Measurements from ENCODE around the gene GRHL3.

Gene GRHL3

GRCh38 chr1:24385160-24385940 lies 66.2 kb downstream of the GRHL3 start:
- peaks cover 5% of the 10 kb centered on the region; the same call in 1 of the 2 replicates for H3K4me1 ChIP-seq
- peak in 1 of 2 experiments; percentile 55 for DNase-seq (ENCODE audit: low spot score in 2 of 2)
- no peaks in the 10 kb centered on the region for H3K9me3 ChIP-seq
- H3K4me3 ChIP-seq = no peak overlapping the region
- peaks cover 4% of the 10 kb centered on the region; the same call in 1 of the 2 replicates for H3K36me3 ChIP-seq (replicated peaks)
- in situ Hi-C loops (cut with MboI; ENCODE audit: low sequenced_read_pairs) = no loop called here
- no peaks in the 10 kb centered on the region for H3K27me3 ChIP-seq (ENCODE audit: low read depth)

GRCh38 chr1:24386241-24386640 lies 67.1 kb downstream of the GRHL3 start:
- in situ Hi-C loops (cut with MboI; ENCODE audit: low sequenced_read_pairs) = no loop called here

GRCh38 chr1:24386931-24387330 lies 67.8 kb downstream of the GRHL3 start:
- H3K4me3 ChIP-seq = no peak overlapping the region
- in situ Hi-C loops (cut with MboI; ENCODE audit: low sequenced_read_pairs) = no loop called here
- H3K9me3 ChIP-seq = no peaks in the 10 kb centered on the region

More at GRCh38 chr1:24386241-24386640, 67.1 kb downstream of the GRHL3 start:
- peaks cover 5% of the 10 kb centered on the region; the same call in 1 of the 2 replicates for H3K4me1 ChIP-seq
- H3K9me3 ChIP-seq = no peaks in the 10 kb centered on the region
- no peak overlapping the region for H3K4me3 ChIP-seq
- no peaks in the 10 kb centered on the region for H3K27me3 ChIP-seq (ENCODE audit: low read depth)
- H3K36me3 ChIP-seq (replicated peaks) = peaks cover 6% of the 10 kb centered on the region; the same call in 1 of the 2 replicates
- no peak for DNase-seq (ENCODE audit: low spot score in 2 of 2)

GRCh38 chr1:24387636-24388175 lies 68.5 kb downstream of the GRHL3 start:
- in situ Hi-C loops (cut with MboI; ENCODE audit: low sequenced_read_pairs) = no loop called here
- no peak for DNase-seq (ENCODE audit: low spot score in 2 of 2)
- Histone ChIP-seq H3K4me3 (no peak overlapping the region), H3K9me3 (no peaks in the 10 kb centered on the region), H3K4me1 (peaks cover 5% of the 10 kb centered on the region; the same call in 1 of the 2 replicates), H3K36me3 (replicated peaks) (0 out of 2 replicates have a peak, but pooled peaks cover 6% of the 10 kb centered on the region), H3K27me3 (ENCODE audit: low read depth) (no peaks in the 10 kb centered on the region)

More at GRCh38 chr1:24386931-24387330, 67.8 kb downstream of the GRHL3 start:
- Histone ChIP-seq H3K36me3 (replicated peaks) (peaks cover 6% of the 10 kb centered on the region; the same call in 1 of the 2 replicates), H3K27me3 (ENCODE audit: low read depth) (no peaks in the 10 kb centered on the region), H3K4me1 (peaks cover 5% of the 10 kb centered on the region; the same call in 1 of the 2 replicates)
- DNase-seq (ENCODE audit: low spot score in 2 of 2) = no peak

GRCh38 chr1:24388331-24388885 lies 69.3 kb downstream of the GRHL3 start:
- DNase-seq (ENCODE audit: low spot score in 2 of 2) = no peak
- H3K9me3 ChIP-seq = no peaks in the 10 kb centered on the region
- in situ Hi-C loops (cut with MboI; ENCODE audit: low sequenced_read_pairs) = no loop called here
- H3K36me3 ChIP-seq (replicated peaks) = 0 out of 2 replicates have a peak, but pooled peaks cover 6% of the 10 kb centered on the region
- no peaks in the 10 kb centered on the region for H3K27me3 ChIP-seq (ENCODE audit: low read depth)
- H3K4me1 ChIP-seq = peaks cover 10% of the 10 kb centered on the region; the same call in 1 of the 2 replicates
- H3K4me3 ChIP-seq = no peak overlapping the region

- H3K4me3 ChIP-seq = no peak overlapping the region
- 0 out of 2 replicates have a peak, but pooled peaks cover 6% of the 10 kb centered on the region for H3K36me3 ChIP-seq (replicated peaks)
- H3K4me1 ChIP-seq = peaks cover 10% of the 10 kb centered on the region; the same call in 1 of the 2 replicates
- H3K27me3 ChIP-seq (ENCODE audit: low read depth) = no peaks in the 10 kb centered on the region
- no peaks in the 10 kb centered on the region for H3K9me3 ChIP-seq
- DNase-seq (ENCODE audit: low spot score in 2 of 2) = no peak
- in situ Hi-C loops (cut with MboI; ENCODE audit: low sequenced_read_pairs) = no loop called here
Observed at GRCh38 chr1:24389231-24389678, 70.1 kb downstream of the GRHL3 start.

GRCh38 chr1:24390924-24391782 lies 72.0 kb downstream of the GRHL3 start:
- Histone ChIP-seq H3K9me3 (no peaks in the 10 kb centered on the region), H3K4me3 (no peak overlapping the region), H3K27me3 (ENCODE audit: low read depth) (no peaks in the 10 kb centered on the region), H3K36me3 (replicated peaks) (0 out of 2 replicates have a peak, but pooled peaks cover 6% of the 10 kb centered on the region), H3K4me1 (peaks cover 10% of the 10 kb centered on the region; the same call in 1 of the 2 replicates)
- in situ Hi-C loops (cut with MboI; ENCODE audit: low sequenced_read_pairs) = loop anchor here (5.0 kb wide), 1 partner anchor 189 kb away; no protein-coding TSS in a partner anchor
- peak; percentile 66 to 82 for DNase-seq (ENCODE audit: low spot score in 2 of 2)

- H3K9me3 ChIP-seq = no peaks in the 10 kb centered on the region
- H3K36me3 ChIP-seq (replicated peaks) = 0 out of 2 replicates have a peak, but pooled peaks cover 6% of the 10 kb centered on the region
- H3K4me1 ChIP-seq = peaks cover 10% of the 10 kb centered on the region; the same call in 1 of the 2 replicates
- in situ Hi-C loops (cut with MboI; ENCODE audit: low sequenced_read_pairs) = loop anchor here (5.0 kb wide), 1 partner anchor 190 kb away; no protein-coding TSS in a partner anchor
- DNase-seq (ENCODE audit: low spot score in 2 of 2) = peak; percentile 57 to 80
- no peak overlapping the region for H3K4me3 ChIP-seq
- H3K27me3 ChIP-seq (ENCODE audit: low read depth) = no peaks in the 10 kb centered on the region
Observed at GRCh38 chr1:24391882-24392603, 72.9 kb downstream of the GRHL3 start.

GRCh38 chr1:24392604-24392946 lies 73.4 kb downstream of the GRHL3 start:
- no peaks in the 10 kb centered on the region for H3K9me3 ChIP-seq
- H3K4me1 ChIP-seq = peaks cover 10% of the 10 kb centered on the region; the same call in 1 of the 2 replicates
- no peaks in the 10 kb centered on the region for H3K27me3 ChIP-seq (ENCODE audit: low read depth)
- H3K4me3 ChIP-seq = no peak overlapping the region
- 0 out of 2 replicates have a peak, but pooled peaks cover 6% of the 10 kb centered on the region for H3K36me3 ChIP-seq (replicated peaks)
- no peak for DNase-seq (ENCODE audit: low spot score in 2 of 2)
- in situ Hi-C loops (cut with MboI; ENCODE audit: low sequenced_read_pairs) = loop anchor here (5.0 kb wide), 1 partner anchor 190 kb away; no protein-coding TSS in a partner anchor

- H3K9me3 ChIP-seq = no peaks in the 10 kb centered on the region
- in situ Hi-C loops (cut with MboI; ENCODE audit: low sequenced_read_pairs) = loop anchor here (5.0 kb wide), 1 partner anchor 191 kb away; no protein-coding TSS in a partner anchor
- no peak for DNase-seq (ENCODE audit: low spot score in 2 of 2)
- H3K27me3 ChIP-seq (ENCODE audit: low read depth) = no peaks in the 10 kb centered on the region
- 0 out of 2 replicates have a peak, but pooled peaks cover 6% of the 10 kb centered on the region for H3K36me3 ChIP-seq (replicated peaks)
- no peak overlapping the region for H3K4me3 ChIP-seq
- H3K4me1 ChIP-seq = peaks cover 10% of the 10 kb centered on the region; the same call in 1 of the 2 replicates
Observed at GRCh38 chr1:24392982-24393650, 74.0 kb downstream of the GRHL3 start.

- no peak for DNase-seq (ENCODE audit: low spot score in 2 of 2)
- no peaks in the 10 kb centered on the region for H3K27me3 ChIP-seq (ENCODE audit: low read depth)
- H3K4me3 ChIP-seq = no peak overlapping the region
- in situ Hi-C loops (cut with MboI; ENCODE audit: low sequenced_read_pairs) = loop anchor here (5.0 kb wide), 1 partner anchor 192 kb away; no protein-coding TSS in a partner anchor
- H3K4me1 ChIP-seq = peaks cover 10% of the 10 kb centered on the region; the same call in 1 of the 2 replicates
- 0 out of 2 replicates have a peak, but pooled peaks cover 6% of the 10 kb centered on the region for H3K36me3 ChIP-seq (replicated peaks)
- H3K9me3 ChIP-seq = no peaks in the 10 kb centered on the region
Observed at GRCh38 chr1:24393892-24394291, 74.7 kb downstream of the GRHL3 start.

- Histone ChIP-seq H3K4me3 (no peak overlapping the region), H3K4me1 (0 out of 2 replicates have a peak, but pooled peaks cover 3% of the 10 kb centered on the region), H3K9me3 (no peaks in the 10 kb centered on the region), H3K36me3 (replicated peaks) (no peaks in the 10 kb centered on the region; the same call in 1 of the 2 replicates), H3K27me3 (ENCODE audit: low read depth) (no peaks in the 10 kb centered on the region)
- no peak for DNase-seq (ENCODE audit: low spot score in 2 of 2)
- in situ Hi-C loops (cut with MboI; ENCODE audit: low sequenced_read_pairs) = no loop called here
Observed at GRCh38 chr1:24400065-24400464, 80.9 kb downstream of the GRHL3 start.

Measured in HAP-1 (cell line).